ENCODE results near the gene MCM5.

MCM5 gene

GRCh38 chr22:35418088-35418487 is 18.1 kb downstream of the MCM5 start:
- no peak overlapping the region for H3K4me3 ChIP-seq (ENCODE audit: insufficient read depth, low read depth, low read length, poor library complexity, severe bottlenecking)
- no peak overlapping the region for H3K27ac ChIP-seq (ENCODE audit: insufficient read depth, low read length, poor library complexity, severe bottlenecking)
- peaks cover 92% of the 10 kb centered on the region for H3K36me3 ChIP-seq (ENCODE audit: control insufficient read depth, insufficient read depth, low read length)
- no peaks in the 10 kb centered on the region for H3K27me3 ChIP-seq (replicated peaks; ENCODE audit: control insufficient read depth, insufficient read depth, low read length, poor library complexity, severe bottlenecking)
- H3K4me1 ChIP-seq (ENCODE audit: control insufficient read depth, insufficient read depth, low read length, poor library complexity, severe bottlenecking), result no peaks in the 10 kb centered on the region
- DNase-seq, result no peak
- H3K9me3 ChIP-seq (ENCODE audit: control insufficient read depth, low read length), result no peaks in the 10 kb centered on the region

DNA sequence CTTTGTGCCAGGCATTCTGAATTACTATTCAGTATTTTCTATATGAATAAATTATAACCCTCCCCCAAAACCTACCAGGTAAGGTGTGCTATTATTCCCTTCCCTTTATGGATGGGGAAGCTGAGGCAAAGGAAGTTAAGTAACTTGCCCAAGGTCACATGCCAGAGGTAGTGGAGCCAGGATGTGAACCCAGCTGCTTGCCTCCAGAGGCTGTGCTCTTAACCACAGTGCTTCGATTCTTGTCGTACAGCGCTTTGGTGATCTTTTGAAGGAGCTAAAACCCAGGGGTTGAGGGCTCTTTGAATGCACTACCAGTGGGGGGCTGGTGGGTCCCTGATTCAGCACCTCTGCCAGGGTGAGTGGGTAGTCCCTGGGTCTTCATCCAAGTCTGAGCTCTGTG is 18.8 kb downstream of the MCM5 start:
- no peak overlapping the region for H3K27ac ChIP-seq (ENCODE audit: insufficient read depth, low read length, poor library complexity, severe bottlenecking)
- no peak for DNase-seq

DNA sequence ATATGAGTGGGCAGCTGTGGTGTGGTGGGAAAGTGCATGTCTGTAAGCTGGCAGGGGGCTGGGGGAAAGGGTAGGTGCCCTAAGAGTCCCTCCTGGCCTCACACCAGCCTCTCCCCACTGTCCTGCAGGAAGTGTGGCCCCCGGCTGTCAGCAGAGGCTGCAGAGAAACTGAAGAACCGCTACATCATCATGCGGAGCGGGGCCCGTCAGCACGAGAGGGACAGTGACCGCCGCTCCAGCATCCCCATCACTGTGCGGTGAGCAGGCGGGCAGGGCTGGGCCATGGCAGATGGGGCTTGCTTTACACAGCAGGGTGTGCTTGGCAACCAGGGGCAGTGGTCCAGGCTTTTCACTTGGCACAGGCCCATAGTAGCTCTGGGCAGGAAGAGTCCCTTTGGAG is 19.8 kb downstream of the MCM5 start:
- Histone ChIP-seq H3K4me3 (ENCODE audit: insufficient read depth, low read depth, low read length, poor library complexity, severe bottlenecking) (no peak overlapping the region), H3K27me3 (replicated peaks; ENCODE audit: control insufficient read depth, insufficient read depth, low read length, poor library complexity, severe bottlenecking) (no peaks in the 10 kb centered on the region), H3K4me1 (ENCODE audit: control insufficient read depth, insufficient read depth, low read length, poor library complexity, severe bottlenecking) (no peaks in the 10 kb centered on the region), H3K27ac (ENCODE audit: insufficient read depth, low read length, poor library complexity, severe bottlenecking) (no peak overlapping the region), H3K9me3 (ENCODE audit: control insufficient read depth, low read length) (no peaks in the 10 kb centered on the region), H3K36me3 (ENCODE audit: control insufficient read depth, insufficient read depth, low read length) (peaks cover 91% of the 10 kb centered on the region)
- no peak for DNase-seq

More for the DNA sequence above, 18.8 kb downstream of the MCM5 start:
- Histone ChIP-seq H3K9me3 (ENCODE audit: control insufficient read depth, low read length) (no peaks in the 10 kb centered on the region), H3K36me3 (ENCODE audit: control insufficient read depth, insufficient read depth, low read length) (peaks cover 92% of the 10 kb centered on the region), H3K4me3 (ENCODE audit: insufficient read depth, low read depth, low read length, poor library complexity, severe bottlenecking) (no peak overlapping the region), H3K27me3 (replicated peaks; ENCODE audit: control insufficient read depth, insufficient read depth, low read length, poor library complexity, severe bottlenecking) (no peaks in the 10 kb centered on the region), H3K4me1 (ENCODE audit: control insufficient read depth, insufficient read depth, low read length, poor library complexity, severe bottlenecking) (no peaks in the 10 kb centered on the region)

DNA sequence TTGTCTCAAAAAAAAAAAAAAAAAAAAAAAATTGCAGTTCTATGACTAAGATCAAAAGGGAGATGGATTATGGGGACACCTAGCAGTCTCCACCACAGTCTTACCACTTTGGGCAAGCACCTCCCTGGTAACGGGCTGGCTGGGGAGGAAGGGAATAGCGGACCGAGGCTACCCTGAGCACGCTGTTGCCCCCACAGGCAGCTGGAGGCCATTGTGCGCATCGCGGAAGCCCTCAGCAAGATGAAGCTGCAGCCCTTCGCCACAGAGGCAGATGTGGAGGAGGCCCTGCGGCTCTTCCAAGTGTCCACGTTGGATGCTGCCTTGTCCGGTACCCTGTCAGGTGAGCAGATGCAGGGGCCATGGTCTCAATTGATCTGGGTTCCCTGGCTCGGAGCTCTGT is 21.2 kb downstream of the MCM5 start:
- no peak for DNase-seq
- H3K9me3 ChIP-seq (ENCODE audit: control insufficient read depth, low read length), result no peaks in the 10 kb centered on the region
- H3K27me3 ChIP-seq (replicated peaks; ENCODE audit: control insufficient read depth, insufficient read depth, low read length, poor library complexity, severe bottlenecking), result no peaks in the 10 kb centered on the region
- no peak overlapping the region for H3K4me3 ChIP-seq (ENCODE audit: insufficient read depth, low read depth, low read length, poor library complexity, severe bottlenecking)
- peaks cover 78% of the 10 kb centered on the region for H3K36me3 ChIP-seq (ENCODE audit: control insufficient read depth, insufficient read depth, low read length)
- H3K27ac ChIP-seq (ENCODE audit: insufficient read depth, low read length, poor library complexity, severe bottlenecking), result no peak overlapping the region
- no peaks in the 10 kb centered on the region for H3K4me1 ChIP-seq (ENCODE audit: control insufficient read depth, insufficient read depth, low read length, poor library complexity, severe bottlenecking)

- no peaks in the 10 kb centered on the region for H3K9me3 ChIP-seq (ENCODE audit: control insufficient read depth, low read length)
- H3K4me3 ChIP-seq (ENCODE audit: insufficient read depth, low read depth, low read length, poor library complexity, severe bottlenecking), result no peak overlapping the region
- H3K27me3 ChIP-seq (replicated peaks; ENCODE audit: control insufficient read depth, insufficient read depth, low read length, poor library complexity, severe bottlenecking), result no peaks in the 10 kb centered on the region
- H3K36me3 ChIP-seq (ENCODE audit: control insufficient read depth, insufficient read depth, low read length), result peaks cover 67% of the 10 kb centered on the region
- H3K4me1 ChIP-seq (ENCODE audit: control insufficient read depth, insufficient read depth, low read length, poor library complexity, severe bottlenecking), result no peaks in the 10 kb centered on the region
- no peak overlapping the region for H3K27ac ChIP-seq (ENCODE audit: insufficient read depth, low read length, poor library complexity, severe bottlenecking)
- no peak for DNase-seq
These were observed 22.2 kb downstream of the MCM5 start for GRCh38 chr22:35422145-35422544.

DNA sequence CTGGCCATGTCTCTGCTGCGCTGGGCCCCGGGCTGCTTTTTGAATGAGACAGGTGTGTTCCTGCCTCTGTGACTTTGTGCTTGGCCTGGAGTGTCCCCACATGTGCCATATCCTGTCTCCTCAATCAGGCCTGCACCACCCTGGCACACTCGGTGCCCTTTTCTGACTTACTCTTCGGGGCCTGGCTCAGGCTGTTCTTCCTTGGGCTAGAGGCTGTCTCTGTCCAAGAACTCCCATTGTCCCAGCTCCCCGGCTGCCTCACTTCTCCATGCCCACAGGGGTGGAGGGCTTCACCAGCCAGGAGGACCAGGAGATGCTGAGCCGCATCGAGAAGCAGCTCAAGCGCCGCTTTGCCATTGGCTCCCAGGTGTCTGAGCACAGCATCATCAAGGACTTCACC is 23.0 kb downstream of the MCM5 start:
- Histone ChIP-seq H3K4me3 (ENCODE audit: insufficient read depth, low read depth, low read length, poor library complexity, severe bottlenecking) (no peak overlapping the region), H3K4me1 (ENCODE audit: control insufficient read depth, insufficient read depth, low read length, poor library complexity, severe bottlenecking) (no peaks in the 10 kb centered on the region), H3K27ac (ENCODE audit: insufficient read depth, low read length, poor library complexity, severe bottlenecking) (no peak overlapping the region), H3K9me3 (ENCODE audit: control insufficient read depth, low read length) (no peaks in the 10 kb centered on the region), H3K36me3 (ENCODE audit: control insufficient read depth, insufficient read depth, low read length) (peaks cover 59% of the 10 kb centered on the region), H3K27me3 (replicated peaks; ENCODE audit: control insufficient read depth, insufficient read depth, low read length, poor library complexity, severe bottlenecking) (no peaks in the 10 kb centered on the region)
- DNase-seq, result no peak

- Histone ChIP-seq H3K9me3 (ENCODE audit: control insufficient read depth, low read length) (no peaks in the 10 kb centered on the region), H3K36me3 (ENCODE audit: control insufficient read depth, insufficient read depth, low read length) (peaks cover 53% of the 10 kb centered on the region), H3K4me3 (ENCODE audit: insufficient read depth, low read depth, low read length, poor library complexity, severe bottlenecking) (no peak overlapping the region), H3K4me1 (ENCODE audit: control insufficient read depth, insufficient read depth, low read length, poor library complexity, severe bottlenecking) (no peaks in the 10 kb centered on the region), H3K27me3 (replicated peaks; ENCODE audit: control insufficient read depth, insufficient read depth, low read length, poor library complexity, severe bottlenecking) (no peaks in the 10 kb centered on the region), H3K27ac (ENCODE audit: insufficient read depth, low read length, poor library complexity, severe bottlenecking) (no peak overlapping the region)
- no peak for DNase-seq
These were observed 24.1 kb downstream of the MCM5 start for GRCh38 chr22:35424081-35424480.

DNA sequence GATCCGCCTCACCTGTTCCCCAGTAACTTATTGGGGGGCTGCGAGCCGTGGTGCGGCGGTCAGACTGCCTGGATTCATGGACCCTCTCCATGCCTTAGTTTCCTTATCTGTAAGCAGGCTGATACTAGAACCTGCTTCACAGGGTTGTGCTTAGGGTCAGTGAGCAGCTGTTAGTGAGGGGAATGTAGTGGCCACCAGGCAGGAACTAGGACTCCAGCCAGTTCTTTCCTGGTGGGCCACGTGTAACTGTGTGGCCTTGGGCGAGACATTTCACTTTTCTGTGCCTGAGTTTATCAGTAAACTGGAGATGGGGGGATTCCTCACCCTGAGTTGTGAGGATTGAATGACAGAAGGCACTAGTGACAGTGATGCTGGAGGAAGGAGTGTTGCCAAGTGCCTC is 24.8 kb downstream of the MCM5 start:
- Histone ChIP-seq H3K36me3 (ENCODE audit: control insufficient read depth, insufficient read depth, low read length) (peaks cover 46% of the 10 kb centered on the region), H3K9me3 (ENCODE audit: control insufficient read depth, low read length) (no peaks in the 10 kb centered on the region), H3K27ac (ENCODE audit: insufficient read depth, low read length, poor library complexity, severe bottlenecking) (no peak overlapping the region)

GRCh38 chr22:35425546-35425945 is 25.6 kb downstream of the MCM5 start:
- Histone ChIP-seq H3K4me3 (ENCODE audit: insufficient read depth, low read depth, low read length, poor library complexity, severe bottlenecking) (no peak overlapping the region), H3K36me3 (ENCODE audit: control insufficient read depth, insufficient read depth, low read length) (peaks cover 38% of the 10 kb centered on the region)

More for the DNA sequence above, 24.8 kb downstream of the MCM5 start:
- Histone ChIP-seq H3K4me1 (ENCODE audit: control insufficient read depth, insufficient read depth, low read length, poor library complexity, severe bottlenecking) (no peaks in the 10 kb centered on the region), H3K4me3 (ENCODE audit: insufficient read depth, low read depth, low read length, poor library complexity, severe bottlenecking) (no peak overlapping the region), H3K27me3 (replicated peaks; ENCODE audit: control insufficient read depth, insufficient read depth, low read length, poor library complexity, severe bottlenecking) (no peaks in the 10 kb centered on the region)
- no peak for DNase-seq

DNA sequence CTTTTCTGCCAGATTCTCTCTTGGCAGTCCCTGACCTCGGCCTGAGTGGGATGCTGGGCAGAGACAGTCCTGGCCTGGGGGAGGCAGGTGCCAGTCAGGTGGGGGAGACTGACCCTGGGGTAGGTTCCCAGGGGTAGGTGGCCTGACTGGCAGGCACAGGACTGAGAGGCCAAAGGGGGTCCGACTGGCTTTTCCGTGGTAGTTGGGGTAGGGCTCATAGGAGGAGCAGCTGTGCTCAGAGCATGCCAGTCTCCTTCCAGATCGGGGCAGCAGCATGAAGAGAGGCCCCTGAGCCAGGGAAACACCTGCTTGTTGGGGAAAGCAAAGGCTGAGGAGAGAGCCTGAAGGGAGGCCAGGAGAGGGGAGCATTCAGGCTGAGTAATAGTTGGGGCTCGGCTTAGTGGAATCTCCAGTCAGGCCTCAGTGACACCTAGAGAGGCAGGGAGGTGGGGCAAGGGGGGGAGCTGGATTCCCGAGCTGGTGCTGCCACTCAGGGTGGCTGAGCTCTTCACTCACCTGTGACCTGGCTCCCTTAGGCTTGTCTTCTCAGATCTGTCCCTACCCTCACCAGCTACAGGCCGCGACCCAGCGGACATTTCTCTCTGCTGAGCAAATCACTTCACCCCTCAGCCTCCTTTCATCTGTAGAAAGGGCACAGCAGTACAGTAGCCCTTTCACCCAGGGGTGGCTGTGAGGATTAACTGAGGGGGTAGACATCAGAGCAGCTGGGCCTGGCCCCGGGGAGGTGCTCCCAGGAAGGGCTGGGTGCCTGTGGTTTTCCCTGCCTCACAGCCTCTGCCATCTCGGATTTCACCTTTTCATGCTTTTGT is 26.2 kb downstream of the MCM5 start:
- H3K27ac ChIP-seq (ENCODE audit: insufficient read depth, low read length, poor library complexity, severe bottlenecking), result no peak overlapping the region
- no peaks in the 10 kb centered on the region for H3K4me1 ChIP-seq (ENCODE audit: control insufficient read depth, insufficient read depth, low read length, poor library complexity, severe bottlenecking)
- peaks cover 33% of the 10 kb centered on the region for H3K36me3 ChIP-seq (ENCODE audit: control insufficient read depth, insufficient read depth, low read length)
- H3K9me3 ChIP-seq (ENCODE audit: control insufficient read depth, low read length), result no peaks in the 10 kb centered on the region
- DNase-seq, result no peak
- no peaks in the 10 kb centered on the region for H3K27me3 ChIP-seq (replicated peaks; ENCODE audit: control insufficient read depth, insufficient read depth, low read length, poor library complexity, severe bottlenecking)
- H3K4me3 ChIP-seq (ENCODE audit: insufficient read depth, low read depth, low read length, poor library complexity, severe bottlenecking), result no peak overlapping the region

More at GRCh38 chr22:35425546-35425945, 25.6 kb downstream of the MCM5 start:
- H3K9me3 ChIP-seq (ENCODE audit: control insufficient read depth, low read length), result no peaks in the 10 kb centered on the region
- no peak overlapping the region for H3K27ac ChIP-seq (ENCODE audit: insufficient read depth, low read length, poor library complexity, severe bottlenecking)
- no peaks in the 10 kb centered on the region for H3K4me1 ChIP-seq (ENCODE audit: control insufficient read depth, insufficient read depth, low read length, poor library complexity, severe bottlenecking)
- no peaks in the 10 kb centered on the region for H3K27me3 ChIP-seq (replicated peaks; ENCODE audit: control insufficient read depth, insufficient read depth, low read length, poor library complexity, severe bottlenecking)
- DNase-seq, result no peak

Data from effector memory CD4-positive, alpha-beta T cell (primary cell).